ENCODE results near the gene OR13J1.

- TF ChIP-seq CTCF (IDR thresholded peaks at IDR 0.05) (no peak), POLR2A (IDR thresholded peaks at IDR 0.05) (no peak)
Observed at GRCh38 chr9:35909274-35909673, 39.1 kb upstream of the OR13J1 start, which contains the start of gene SPAAR.
